HCT116 (cell line): Measurements from ENCODE around the gene RAB4B.
"Not testable (repeated sequence)": the region's sequence is repeated elsewhere in the genome, so short reads cannot be mapped to it uniquely, and the experiment has no call there.

Source experiments
- EZH2 ChIP-seq: fragments of 200-600 bp; sonication (generic); IDR thresholded peaks from 2 replicates; pipeline ENCODE4 v1.6.1; 2017; ENCODE audit warnings: antibody characterized with exemption, mixed run types
- EZH2phosphoT487 ChIP-seq: fragments of 200-600 bp; IDR thresholded peaks from 2 replicates; pipeline ENCODE4 v1.6.1; 2018; ENCODE audit warnings: antibody characterized with exemption, borderline replicate concordance
- JUND ChIP-seq: IDR thresholded peaks from 2 replicates; pipeline ENCODE4 v1.6.1; 2012
- POLR2A ChIP-seq: IDR thresholded peaks from 2 replicates; pipeline ENCODE4 v1.7.0; 2011; ENCODE audit warnings: borderline replicate concordance; ENCODE audit not compliant: insufficient read depth, insufficient read length; ENCODE audit errors: extremely low read depth
- SIN3A ChIP-seq: IDR thresholded peaks from 2 replicates; pipeline ENCODE4 v1.6.1; 2012; ENCODE audit warnings: low read depth
- TF ChIP-seq, protein P1 (sequence below): IDR thresholded peaks from 2 replicates; pipeline ENCODE4 v1.6.1; 2011; ENCODE audit warnings: mild to moderate bottlenecking, low read length, moderate library complexity; ENCODE audit not compliant: insufficient replicate concordance; ENCODE audit errors: extremely low read depth

DNA sequence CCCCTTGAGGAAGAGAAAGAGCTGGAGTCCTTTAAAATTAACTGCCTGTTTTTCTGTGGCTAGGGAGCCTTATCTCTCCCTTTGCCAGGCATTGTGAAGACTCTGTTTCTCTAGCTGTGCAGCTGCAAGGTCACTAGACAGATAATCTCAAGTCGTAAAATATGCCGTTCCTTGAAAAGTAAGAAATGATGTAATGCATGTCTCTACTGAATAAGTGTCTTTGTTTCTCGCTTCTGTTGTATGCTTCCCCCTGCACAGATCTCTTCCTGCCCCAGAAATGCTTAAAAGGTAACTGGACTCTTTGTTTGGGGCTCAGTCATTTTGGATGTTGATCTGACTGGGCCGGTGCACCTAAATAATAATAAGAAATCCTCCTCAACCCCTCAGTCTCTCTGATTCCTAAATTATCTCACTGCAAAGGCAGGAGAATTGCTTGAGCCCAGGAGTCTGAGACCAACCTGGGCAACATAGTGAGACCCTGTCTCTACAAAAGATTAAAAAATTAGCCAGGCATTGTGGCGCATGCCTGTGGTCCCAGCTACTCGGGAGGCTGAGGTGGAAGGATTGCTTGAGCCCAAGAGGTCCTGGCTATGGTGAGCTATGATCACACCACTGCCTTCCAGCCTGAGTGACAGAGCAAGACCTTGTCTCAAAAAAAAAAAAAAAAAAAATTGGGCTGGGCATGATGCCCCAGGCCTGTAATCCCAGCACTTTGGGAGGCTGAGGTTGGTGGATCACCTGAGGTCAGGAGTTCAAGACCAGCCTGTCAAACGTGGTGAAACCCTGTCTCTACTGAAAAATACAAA, 55.9 kb downstream of the RAB4B start:
- TF ChIP-seq POLR2A, EZH2, EZH2phosphoT487, SIN3A, JUND: not testable (repeated sequence)
- TF ChIP-seq, protein P1, sequence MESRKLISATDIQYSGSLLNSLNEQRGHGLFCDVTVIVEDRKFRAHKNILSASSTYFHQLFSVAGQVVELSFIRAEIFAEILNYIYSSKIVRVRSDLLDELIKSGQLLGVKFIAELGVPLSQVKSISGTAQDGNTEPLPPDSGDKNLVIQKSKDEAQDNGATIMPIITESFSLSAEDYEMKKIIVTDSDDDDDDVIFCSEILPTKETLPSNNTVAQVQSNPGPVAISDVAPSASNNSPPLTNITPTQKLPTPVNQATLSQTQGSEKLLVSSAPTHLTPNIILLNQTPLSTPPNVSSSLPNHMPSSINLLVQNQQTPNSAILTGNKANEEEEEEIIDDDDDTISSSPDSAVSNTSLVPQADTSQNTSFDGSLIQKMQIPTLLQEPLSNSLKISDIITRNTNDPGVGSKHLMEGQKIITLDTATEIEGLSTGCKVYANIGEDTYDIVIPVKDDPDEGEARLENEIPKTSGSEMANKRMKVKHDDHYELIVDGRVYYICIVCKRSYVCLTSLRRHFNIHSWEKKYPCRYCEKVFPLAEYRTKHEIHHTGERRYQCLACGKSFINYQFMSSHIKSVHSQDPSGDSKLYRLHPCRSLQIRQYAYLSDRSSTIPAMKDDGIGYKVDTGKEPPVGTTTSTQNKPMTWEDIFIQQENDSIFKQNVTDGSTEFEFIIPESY: not testable (repeated sequence)
